HT-29 (cell line): ENCODE results near the gene CDH26. TPM values are rescaled to one million over a fixed set of nuclear protein-coding genes. Genes with fewer than 3 reads are reported as not detected.
"Not testable (repeated sequence)": the region's sequence is repeated elsewhere in the genome, so short reads cannot be mapped to it uniquely, and the experiment has no call there.

Experiments
- DNase-seq: peaks from one replicate; pipeline ENCODE4 v3.0.0-alpha.2; 2015; ENCODE audit warnings: low spot score
- total RNA-seq: library from RNA; depleted of rRNA; stranded (reverse); fragments of >200 nt; shearing (Covaris generic); gene quantifications from 2 replicates; pipeline ENCODE4 v1.2.3, GENCODE V29; 2014

The CDH26 gene
- total RNA-seq, 1 experiment from 2014 or later, result 0.51 TPM

DNA sequence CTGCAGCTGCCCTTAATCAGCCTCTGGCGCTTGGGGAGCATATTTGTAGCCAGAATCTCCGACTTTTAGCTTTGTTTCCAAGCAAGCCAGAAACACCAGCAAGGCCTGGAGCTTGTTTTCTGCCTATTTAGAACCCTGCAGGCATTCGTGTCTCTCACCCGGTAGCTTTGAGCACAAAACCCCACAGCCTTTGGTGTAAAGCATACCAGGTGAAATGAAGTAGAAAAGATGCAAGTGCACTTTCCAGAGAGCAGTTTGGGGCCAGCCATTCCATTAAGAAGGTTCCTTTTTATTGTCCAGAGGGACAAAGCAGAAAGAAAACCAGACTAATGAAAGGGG, 17.3 kb upstream of the CDH26 start:
- no peak for DNase-seq

DNA sequence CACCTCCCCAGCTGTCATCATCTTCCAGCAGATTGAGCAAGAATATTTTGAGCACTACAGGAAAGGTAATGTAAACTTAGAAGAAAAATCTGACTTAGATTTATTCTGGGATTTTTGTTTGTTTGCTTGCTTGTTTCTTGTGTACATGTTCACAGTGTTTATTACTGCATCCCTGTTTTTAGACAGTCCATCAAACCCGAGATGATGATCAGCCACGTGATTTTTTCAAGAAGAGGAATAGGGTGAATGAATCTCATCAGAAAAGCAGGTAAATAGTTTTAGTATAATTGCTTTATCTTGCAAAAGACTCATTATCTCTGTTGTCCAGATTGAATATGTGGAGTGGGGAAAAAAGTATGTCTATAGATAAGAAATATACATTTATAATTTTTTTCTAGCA, 16.0 kb upstream of the CDH26 start:
- DNase-seq, result no peak

DNA sequence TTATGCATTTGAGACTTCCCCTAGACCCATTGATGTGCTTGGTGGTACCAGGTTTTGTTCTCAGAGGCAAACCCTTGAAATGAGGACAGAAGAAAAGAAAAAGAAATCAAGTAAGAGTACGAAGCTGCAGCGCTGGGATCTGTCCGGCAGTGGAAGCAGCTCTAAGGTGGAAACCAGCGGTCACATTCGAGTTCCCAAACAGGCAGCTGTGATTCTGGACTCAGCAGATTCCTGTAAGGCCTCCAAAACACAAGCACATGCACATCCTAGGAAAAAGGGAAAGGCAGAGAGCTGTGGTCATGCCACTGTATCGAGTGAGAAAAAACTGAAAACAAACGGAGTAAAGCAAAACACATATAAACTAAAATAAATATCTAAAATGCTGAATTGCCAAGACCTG, 13.5 kb upstream of the CDH26 start:
- DNase-seq, result no peak

DNA sequence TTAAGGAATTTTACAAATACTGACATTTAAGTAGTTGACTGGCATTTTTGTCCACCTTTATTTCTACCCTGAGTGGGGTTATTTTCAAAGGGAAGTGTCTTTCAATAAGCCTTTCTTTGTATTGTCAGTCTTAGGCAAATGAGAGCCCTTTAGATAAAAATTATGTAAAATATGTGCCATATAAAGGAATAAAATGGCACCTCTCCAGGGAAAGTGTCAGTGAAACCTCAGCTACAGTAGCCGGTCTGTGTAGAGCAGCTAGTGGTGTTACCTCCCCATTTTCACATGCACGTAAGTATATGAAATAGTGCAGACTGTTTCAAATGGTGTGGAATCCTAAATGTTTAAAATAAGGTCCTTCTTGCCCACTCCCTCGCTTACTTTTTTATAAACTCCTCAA, 13.0 kb upstream of the CDH26 start:
- DNase-seq, result no peak

DNA sequence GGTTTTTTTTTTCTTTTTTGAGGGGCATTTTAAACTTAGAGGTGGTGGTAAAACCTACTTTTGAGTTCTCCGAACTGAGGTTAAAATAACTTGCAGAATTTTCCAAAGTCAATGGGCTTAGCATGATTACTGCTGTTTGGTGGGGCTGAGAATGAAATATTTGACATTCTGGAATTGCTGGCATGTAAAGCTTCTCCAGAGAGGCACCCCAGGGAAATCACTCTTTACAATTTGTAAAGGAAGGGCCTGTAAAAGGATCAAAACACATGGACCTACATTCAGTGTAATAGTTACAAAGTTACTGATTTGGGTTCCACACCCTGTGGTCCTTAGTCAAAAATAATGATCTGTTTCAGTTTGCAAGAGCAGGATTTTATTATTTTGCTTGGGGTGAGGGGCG, 12.5 kb upstream of the CDH26 start:
- no peak for DNase-seq

DNA sequence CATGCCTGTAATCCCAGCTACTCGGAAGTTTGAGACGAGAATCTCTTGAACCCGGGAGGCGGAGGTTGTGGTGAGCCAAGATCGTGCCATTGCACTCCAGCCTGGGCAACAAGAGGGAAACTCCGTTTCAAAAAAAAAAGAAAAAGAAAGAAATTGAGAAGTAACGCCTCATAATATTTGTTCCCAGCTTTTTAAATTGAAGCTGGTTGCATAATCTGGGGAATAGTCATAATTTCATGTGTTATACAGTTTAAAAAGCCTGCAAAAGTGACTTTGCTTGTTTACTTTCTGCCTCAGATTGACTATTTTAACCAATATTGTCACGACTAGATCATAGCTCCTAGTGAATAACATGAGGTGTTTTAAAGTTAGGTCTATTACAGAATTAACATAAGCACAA, 10.8 kb upstream of the CDH26 start:
- DNase-seq, result no peak

DNA sequence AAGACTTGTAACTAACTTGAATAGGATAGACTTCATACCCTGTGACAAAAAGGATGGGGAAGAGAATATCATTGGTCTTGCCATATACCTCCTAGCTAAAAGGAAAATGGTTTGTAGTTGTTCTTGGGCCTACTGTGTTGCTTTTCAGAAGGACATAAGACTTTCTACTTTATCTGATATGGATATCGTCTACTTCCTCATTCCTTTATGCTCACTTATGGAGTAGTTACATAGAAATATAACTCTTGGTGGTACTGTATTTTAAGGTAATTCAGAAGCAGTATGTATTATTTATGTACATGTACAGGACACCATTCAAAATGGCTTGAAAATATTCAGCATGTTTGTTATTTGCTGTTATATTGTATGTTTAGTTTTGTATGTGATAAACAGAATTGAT, 10.0 kb upstream of the CDH26 start:
- no peak for DNase-seq

DNA sequence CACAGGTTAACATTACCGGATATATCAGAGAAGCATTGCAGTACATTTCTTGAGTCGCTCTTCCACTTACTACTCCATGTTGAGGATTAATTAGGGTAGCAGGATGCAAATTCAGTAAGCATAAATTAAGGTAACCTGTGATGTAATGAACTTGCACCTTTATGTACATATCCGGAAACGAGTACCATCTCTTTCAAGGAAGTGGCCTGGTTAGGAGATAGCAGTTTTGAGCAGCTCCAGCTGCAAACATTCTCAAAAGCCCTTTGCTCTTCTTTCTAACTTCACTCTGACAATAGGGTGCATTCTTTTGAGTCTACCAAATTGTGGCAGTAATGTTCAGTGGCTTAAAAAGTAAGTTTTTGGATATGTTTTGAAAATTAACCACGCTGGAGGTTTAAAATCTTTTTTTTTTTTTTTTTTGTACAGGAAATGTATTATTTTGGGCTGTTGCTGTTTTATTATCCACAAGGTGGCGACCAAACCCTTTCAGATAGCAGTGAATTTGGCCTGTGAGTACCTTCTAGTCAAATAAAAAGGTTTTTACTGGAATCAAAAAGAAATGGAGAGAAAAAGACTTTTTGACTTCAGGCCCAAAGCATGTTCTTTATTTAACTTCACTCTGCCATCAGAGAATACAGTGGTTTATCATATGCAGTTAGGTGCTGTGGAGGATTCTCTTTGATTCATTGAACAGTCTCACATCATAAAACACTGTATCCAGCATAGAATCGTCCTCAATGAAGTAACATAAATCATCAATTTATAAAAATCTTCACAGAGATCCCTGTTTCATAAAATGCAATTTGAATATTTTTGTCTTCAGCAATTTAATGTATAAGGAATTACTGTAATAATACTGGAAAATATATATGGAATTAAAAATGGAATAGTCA, 9.1 kb upstream of the CDH26 start:
- DNase-seq, result peak; percentile 82

DNA sequence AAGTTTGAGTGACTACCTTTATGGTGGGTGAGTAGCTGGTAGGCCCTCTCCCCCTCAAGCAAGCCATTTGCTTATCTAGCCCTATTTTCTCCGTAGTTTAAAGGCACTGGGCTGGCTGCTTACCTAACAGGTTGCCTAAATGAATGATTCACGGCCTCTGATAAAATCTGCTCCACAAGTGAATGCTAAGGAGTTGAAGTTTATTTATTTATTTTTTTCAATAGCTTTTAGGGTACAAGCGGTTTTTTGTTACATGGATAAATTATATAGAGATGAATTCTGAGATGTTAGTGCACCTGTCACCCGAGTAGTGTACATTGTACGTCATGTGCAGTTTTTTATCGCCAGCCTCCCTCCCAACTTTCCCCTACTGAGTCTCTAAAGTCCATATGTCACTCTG, 8.3 kb upstream of the CDH26 start:
- DNase-seq, result no peak

DNA sequence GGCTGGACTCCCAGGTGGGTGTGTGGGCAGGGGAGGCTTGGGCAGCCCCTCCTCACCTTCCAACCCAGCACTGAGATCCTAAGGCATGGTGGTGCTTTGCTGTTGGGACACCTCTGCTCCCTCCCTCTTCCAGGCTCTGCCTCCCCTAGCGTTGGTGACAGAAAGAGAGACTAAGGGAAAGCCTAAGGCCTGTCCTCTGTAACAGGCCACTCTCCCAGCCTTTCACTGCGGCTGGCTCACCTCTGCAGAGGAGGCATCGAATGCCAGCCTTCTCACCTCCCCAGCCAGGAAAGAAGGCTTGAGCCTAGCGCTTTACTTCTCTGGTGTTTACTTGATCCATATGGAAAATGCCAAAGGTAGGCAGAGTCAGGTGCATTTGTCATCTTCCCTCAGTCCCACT, 3.5 kb upstream of the CDH26 start:
- DNase-seq, result no peak

DNA sequence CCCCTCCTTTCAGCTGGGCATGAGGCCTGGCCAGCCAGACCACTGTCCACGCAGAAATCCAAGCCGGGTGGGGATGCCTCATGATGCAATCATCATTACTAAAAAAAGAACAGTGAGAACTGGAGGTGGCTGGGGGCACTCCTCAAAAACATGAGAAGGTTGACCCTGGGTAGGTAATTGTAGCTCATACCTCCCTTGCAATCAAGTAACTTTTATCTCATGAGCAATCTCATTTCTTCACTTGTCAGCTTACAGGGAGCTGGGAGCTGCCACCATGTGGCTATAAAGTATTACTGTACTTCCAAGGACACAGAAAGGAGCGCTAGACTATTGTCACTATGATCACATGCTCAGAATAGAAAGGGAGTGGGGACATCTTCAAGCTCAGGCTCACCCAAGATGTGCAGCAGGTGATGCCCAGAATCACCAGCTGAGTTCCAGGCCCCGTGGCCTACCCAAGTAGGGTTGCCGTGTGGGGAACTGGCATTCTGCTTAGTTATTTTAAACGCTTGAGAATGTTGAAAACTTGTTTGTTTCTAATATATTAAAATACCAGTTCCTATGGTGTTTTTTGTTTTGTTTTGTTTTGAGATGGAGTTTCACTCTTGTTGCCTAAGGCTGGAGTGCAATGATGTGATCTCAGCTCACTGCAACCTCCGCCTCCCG, 3.0 kb upstream of the CDH26 start:
- peak; percentile 75 for DNase-seq

DNA sequence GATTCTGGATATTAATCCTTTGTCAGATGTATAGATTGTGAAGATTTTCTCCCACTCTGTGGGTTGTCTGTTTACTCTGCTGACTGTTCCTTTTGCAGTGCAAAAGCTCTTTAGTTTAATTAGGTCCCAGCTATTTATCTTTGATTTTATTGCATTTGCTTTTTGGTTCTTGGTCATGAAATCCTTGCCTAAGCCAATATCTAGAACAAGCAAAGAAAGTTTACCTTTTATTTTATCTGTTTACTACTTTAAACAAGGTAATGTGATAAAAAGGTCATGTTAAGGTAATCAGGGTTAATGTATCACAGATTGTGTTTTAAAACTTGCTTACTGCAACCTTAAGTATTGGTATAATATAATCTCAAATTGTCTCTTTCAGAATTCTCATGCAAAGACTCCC, 655 bp upstream of the CDH26 start:
- DNase-seq, result not testable (repeated sequence)

DNA sequence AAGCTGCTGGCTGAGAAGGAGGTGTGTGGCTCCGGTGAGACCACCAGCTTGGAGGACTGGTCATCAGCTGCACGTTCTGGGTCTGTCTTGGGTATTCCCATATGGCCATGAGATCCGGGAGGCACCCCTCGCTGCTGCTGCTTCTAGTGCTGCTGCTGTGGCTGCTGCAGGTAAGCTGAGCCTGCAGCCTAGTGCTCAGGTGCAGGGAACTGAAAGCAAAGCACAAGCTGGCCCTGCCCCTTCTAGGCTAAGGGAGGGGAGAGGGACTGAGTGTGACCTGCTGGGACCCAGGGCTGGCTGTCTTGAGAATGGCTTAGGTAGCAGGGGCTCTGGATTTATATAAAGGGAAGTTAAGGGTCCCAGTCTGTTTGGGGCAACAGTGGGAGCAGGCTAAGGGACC, 403 bp downstream of the CDH26 start:
- no peak for DNase-seq

DNA sequence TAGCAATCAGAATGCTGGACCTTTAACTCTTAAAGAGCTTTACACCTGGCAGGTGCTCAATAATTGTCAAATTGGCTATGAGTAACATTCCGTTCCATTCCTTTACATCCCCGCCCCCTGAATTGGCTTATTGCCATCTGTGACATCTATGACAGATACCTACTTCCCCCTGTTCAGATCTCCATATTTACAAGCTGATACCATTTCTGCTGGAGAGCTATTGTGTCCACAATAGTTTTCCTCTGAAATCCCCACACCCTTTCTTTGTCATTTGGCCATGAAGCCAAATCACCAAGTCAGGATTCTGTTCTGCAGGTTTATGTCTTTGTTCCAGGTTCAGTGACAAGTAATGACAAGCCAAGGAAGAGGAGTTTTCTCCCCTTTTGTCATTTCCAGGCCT, 3.2 kb downstream of the CDH26 start:
- no peak for DNase-seq

DNA sequence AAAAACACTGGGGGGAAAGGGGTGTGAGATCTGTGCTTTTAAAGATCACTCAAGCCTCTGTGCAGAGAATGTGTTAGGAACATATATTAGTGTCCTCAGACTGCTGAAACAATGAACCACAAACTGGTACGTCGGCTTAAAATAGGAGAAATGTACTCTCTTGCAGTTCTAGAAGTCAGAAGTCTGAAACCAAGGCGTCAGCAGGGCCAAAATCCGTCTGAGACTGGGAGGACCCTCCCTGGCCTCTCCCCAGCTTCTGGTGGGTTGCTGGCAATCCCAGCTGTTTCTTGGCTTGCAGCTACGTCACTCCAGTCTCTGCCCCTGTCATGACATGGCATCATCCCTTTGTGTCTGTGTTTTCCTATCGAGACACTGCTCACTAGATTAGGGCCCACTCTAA, 3.9 kb downstream of the CDH26 start:
- no peak for DNase-seq

DNA sequence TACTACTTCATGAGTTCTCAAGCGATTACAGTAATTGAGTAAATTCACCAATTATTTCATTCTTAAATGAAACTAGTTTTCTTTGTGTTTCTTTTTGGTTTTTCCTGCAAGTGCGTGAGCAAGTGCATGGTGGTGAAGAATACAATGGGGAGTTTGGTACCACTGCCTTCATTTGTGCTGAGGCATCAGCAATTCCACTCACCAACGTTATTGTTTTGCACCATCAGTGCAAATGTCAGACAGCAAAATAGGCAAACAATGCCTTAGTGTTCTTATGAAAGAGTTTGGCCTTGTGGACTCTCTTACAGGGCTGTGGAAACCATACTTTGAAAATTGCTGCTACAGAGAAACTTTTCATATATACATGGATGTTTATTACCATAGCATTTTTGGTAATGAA, 8.2 kb downstream of the CDH26 start:
- DNase-seq, result no peak

DNA sequence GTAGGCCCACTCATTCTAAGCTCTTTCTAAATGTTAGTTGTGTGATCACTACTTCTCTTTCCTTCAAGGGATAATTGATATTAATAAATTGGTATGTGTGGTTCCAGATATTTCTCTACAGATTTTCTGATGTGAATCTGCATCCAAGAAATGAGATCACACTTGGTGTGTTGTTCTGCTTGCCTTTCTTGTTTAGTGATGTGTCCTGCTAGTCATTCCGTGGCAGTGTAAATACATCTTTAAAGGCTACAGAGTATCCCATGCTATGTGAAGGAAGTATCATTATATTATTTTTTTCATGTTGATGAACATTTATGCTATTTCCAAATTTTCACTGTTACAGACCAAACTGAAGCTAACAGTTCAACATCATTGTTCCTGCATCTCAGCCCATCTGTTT, 13.2 kb downstream of the CDH26 start:
- DNase-seq, result no peak

DNA sequence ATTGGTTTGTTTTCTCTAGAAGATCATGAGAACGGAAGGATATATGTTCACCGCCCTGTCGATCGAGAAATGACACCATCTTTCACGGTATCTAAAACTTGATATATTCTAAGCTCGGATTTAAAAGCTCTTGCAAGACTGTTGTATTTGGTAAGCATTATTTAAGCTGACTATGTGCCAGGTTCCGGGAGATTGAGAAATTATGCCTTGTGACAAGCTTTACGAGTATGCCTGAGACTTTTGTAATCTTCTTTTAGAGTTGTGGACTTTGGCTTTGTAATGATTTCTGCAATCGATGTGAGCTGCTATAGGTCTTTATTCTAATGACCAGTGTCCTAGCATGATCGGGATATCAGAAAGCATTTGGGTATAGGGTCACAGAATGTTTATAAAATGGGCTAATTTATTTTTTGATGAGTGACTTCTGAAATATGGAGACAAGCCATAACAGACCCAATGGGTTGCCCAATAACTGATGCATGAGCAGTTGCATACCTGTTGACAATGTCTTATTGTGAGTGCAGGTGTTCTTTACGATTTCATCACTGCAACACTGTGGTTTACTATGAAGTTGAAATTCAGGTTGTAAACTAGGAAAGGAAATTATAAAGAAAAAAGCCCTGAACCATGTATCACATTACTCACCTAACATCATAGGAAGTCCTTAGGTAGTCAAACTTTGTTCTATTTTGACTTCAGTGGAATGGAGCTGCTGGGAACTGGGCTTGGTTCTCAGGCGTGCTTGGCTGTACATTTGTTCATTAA, 14.0 kb downstream of the CDH26 start:
- DNase-seq, result no peak

DNA sequence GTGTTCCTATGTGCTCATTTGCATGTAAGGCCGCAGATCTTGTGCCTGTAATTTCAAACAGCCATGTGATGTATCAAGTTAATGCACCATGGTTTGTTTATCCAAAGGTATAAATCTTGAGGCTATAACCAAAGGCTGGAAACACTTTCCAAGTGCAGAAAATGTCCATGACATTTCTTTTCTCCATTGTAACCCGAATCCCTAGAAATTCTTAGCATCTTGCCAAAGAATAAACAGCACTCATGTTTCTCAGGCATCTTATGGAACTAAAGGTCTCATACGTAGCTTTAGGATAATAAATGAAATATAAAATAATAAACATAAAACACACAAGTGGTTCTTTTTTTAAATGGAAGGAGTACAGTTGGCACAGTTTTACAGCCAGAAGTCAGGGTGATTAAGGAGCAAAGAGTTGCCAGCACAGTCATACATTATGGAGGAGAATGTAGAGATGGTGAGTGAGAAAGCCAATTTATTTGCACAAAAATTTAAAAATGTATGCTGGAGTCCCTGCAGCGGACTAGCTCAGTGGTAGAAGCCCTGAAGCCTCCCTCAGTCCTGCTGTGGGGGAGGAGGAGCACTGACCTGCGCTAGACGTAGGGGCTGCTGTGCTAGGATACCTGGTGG, 18.0 kb downstream of the CDH26 start:
- DNase-seq, result no peak

DNA sequence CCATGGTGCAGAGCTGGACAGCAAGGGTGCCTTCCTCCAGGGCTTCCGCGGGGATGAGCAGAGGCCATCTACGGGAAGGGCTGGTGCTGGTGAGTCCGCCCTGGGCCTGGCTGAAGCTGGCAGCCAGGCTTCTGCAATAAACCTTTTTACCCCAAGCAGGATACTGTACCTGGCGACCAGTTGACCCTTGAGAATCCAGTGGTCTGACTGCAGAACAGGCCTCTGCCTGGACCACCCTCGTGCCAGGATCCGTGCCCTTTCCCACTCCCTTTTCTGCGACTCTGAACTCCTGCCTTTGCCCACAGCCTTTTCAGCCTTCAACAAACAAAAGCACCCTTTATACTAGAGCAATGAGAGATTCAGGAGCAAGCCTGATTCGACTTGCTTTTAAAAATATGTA, 18.9 kb downstream of the CDH26 start:
- no peak for DNase-seq

DNA sequence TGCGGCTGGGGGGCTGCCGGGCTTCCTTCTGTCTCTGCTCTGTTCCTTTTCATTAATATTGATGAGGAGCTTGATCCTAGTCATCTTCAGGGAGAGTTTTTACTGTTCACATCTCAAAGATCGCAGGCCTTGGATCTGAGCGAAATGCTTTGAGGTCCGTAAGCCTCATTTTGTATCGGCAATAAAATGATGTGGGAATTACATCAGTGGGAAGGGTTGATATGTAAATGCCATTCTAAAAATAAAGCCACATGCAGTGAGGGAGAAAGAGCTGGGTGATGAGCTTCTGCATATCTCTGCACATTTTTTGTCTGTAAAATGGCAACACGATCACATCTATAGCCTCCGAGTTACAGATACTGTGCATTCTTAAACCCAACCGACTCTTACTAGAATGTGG, 24.9 kb downstream of the CDH26 start:
- DNase-seq, result no peak

DNA sequence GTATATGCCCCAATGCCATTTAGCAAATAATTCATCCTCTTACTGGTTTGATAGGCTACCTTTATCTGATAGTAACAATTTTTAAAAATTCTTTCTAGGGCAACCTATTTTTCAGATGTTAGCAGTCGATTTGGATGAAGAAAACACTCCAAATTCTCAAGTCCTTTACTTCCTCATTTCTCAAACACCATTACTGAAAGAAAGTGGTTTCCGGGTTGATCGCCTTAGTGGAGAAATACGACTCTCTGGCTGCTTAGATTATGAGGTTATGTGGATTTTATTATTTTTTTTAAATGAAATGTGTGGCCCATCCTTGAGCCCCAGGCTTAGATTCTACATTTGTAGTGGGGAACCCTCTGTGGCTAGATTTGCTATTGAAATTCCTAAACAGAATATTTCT, 26.3 kb downstream of the CDH26 start:
- no peak for DNase-seq
